ENCODE measurements around the gene SLC7A11. TPM values are rescaled to one million over a fixed set of nuclear protein-coding genes. Genes with fewer than 3 reads are reported as not detected.

The SLC7A11 gene
- total and polyA plus RNA-seq, 10 of the 15 experiments (the other 5 are each of a cell fraction or from before 2014, with no cell fraction given): 1.6 to 9.8 (median 3.5) TPM

DNA sequence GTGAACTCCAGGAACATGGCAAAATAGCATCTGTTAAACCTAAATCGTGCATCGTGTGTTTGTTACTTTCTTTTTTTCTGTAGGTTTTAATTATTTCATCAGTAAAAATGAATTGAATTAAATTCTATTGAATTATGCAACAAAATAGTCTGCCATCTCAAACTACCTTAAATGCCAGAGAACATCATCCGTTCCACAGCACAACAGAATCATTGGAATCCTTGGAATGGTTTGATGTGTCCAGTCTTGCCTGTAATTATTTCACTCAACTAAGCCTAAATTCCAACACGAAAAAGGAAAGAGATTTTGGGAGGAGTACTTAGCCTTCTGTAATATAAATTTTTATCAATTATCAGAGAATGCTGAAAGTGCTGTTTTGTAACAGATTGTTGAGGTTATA is 17.1 kb upstream of the SLC7A11 start:
- Histone ChIP-seq H3K9ac (ENCODE audit: control insufficient read depth, insufficient read depth, low read length) (no peak overlapping the region), H3K79me2 (ENCODE audit: control insufficient read depth, insufficient read depth, low read length) (no peaks in the 10 kb centered on the region), H3K9me3 (replicated peaks; ENCODE audit: control insufficient read depth, insufficient read depth, low read length) (no peaks in the 10 kb centered on the region; the same call in 2 of the 3 replicates), H4K20me1 (ENCODE audit: control insufficient read depth, insufficient read depth) (no peaks in the 10 kb centered on the region), H3K4me2 (ENCODE audit: control insufficient read depth, insufficient read depth) (no peak overlapping the region), H3K36me3 (ENCODE audit: control insufficient read depth in 2 of 2, insufficient read depth in 2 of 2, low read length in 1 of 2) (no peaks in the 10 kb centered on the region), H3K27ac (ENCODE audit: control insufficient read depth, insufficient read depth) (no peak overlapping the region), H3K27me3 (replicated peaks in 1 of 2; ENCODE audit: control insufficient read depth in 2 of 2, insufficient read depth in 2 of 2, low read length in 1 of 2) (no peaks in the 10 kb centered on the region; a peak in 1 of 4 replicates), H3K4me3 (no peak overlapping the region), H2AFZ (ENCODE audit: control insufficient read depth, low read depth, low read length) (no peak overlapping the region), H3K4me1 (ENCODE audit: control insufficient read depth, insufficient read depth, low read length) (no peaks in the 10 kb centered on the region)
- FAIRE-seq (no peak), ATAC-seq (no peak), DNase-seq (ENCODE audit: low read depth, low spot score) (no peak)
- intact Hi-C loops (cut with micrococcal nuclease; ENCODE audit: unreplicated experiment): no loop called here
- BruUV-seq (replicated peaks): no TSS peak
- CTCF ChIA-PET: no interaction called here
- POLR2A ChIA-PET: no interaction called here
- WGBS (ENCODE audit: insufficient coverage, insufficient replicate concordance, low lambda C conversion rate, missing lambda C conversion rate): 24% methylated on average over 4 of the region's 4 CpGs
- RAD21 ChIA-PET (ENCODE audit: unreplicated experiment): no interaction called here
- SMC1A ChIA-PET (ENCODE audit: uncharacterized antibody, unreplicated experiment): no interaction called here
- TF ChIP-seq, protein P1, sequence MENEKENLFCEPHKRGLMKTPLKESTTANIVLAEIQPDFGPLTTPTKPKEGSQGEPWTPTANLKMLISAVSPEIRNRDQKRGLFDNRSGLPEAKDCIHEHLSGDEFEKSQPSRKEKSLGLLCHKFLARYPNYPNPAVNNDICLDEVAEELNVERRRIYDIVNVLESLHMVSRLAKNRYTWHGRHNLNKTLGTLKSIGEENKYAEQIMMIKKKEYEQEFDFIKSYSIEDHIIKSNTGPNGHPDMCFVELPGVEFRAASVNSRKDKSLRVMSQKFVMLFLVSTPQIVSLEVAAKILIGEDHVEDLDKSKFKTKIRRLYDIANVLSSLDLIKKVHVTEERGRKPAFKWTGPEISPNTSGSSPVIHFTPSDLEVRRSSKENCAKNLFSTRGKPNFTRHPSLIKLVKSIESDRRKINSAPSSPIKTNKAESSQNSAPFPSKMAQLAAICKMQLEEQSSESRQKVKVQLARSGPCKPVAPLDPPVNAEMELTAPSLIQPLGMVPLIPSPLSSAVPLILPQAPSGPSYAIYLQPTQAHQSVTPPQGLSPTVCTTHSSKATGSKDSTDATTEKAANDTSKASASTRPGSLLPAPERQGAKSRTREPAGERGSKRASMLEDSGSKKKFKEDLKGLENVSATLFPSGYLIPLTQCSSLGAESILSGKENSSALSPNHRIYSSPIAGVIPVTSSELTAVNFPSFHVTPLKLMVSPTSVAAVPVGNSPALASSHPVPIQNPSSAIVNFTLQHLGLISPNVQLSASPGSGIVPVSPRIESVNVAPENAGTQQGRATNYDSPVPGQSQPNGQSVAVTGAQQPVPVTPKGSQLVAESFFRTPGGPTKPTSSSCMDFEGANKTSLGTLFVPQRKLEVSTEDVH (IDR thresholded peaks at IDR 0.05; ENCODE audit: low read depth, partially characterized antibody): no peak
- TF ChIP-seq WRNIP1 (IDR thresholded peaks at IDR 0.05; ENCODE audit: borderline replicate concordance, low read depth, low read length): no peak
- in situ Hi-C loops (cut with MboI): no loop called here

DNA sequence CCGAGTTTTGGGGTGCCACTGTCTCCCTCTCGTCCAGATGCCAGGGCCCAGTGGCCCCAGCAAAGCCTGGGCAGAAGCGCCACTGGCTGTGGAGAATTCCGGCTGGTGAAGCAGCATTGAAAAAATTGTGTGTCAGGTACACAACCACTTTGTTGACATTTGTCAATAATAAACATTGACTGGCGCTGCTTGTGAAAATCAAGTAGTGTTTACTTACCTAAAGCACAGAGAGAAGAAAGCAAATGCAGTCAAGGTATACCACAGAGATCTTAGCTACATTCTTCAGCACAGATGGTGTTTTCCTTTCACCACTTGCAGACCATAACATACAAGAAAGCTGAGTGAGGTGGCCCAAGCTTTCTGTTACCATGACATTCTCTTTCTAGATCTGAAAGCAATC is 14.5 kb upstream of the SLC7A11 start:
- ChIA-PET POLR2A (interaction anchor here (1.1 to 1.4 kb wide), 2 partner anchors 12 to 38 kb away, joined by 3 to 4 read pairs; no protein-coding TSS in a partner anchor), RAD21 (ENCODE audit: unreplicated experiment) (interaction anchor here (1.8 kb wide), 1 partner anchor 14 kb away, joined by 9 read pairs; the partner anchor contains the start of gene SLC7A11), SMC1A (ENCODE audit: uncharacterized antibody, unreplicated experiment) (interaction anchor here (0.5 to 1.3 kb wide), 5 partner anchors 19 to 173 kb away, joined by 3 to 4 read pairs (median 3); no protein-coding TSS in a partner anchor), CTCF (interaction anchor here (0.5 to 2.3 kb wide), 3 partner anchors 12 to 165 kb away, joined by 3 to 9 read pairs (median 3); no protein-coding TSS in a partner anchor)
- no peaks in the 10 kb centered on the region; a peak in 1 of 4 replicates for H3K27me3 ChIP-seq (replicated peaks in 1 of 2; ENCODE audit: control insufficient read depth in 2 of 2, insufficient read depth in 2 of 2, low read length in 1 of 2)
- no peaks in the 10 kb centered on the region; the same call in 2 of the 3 replicates for H3K9me3 ChIP-seq (replicated peaks; ENCODE audit: control insufficient read depth, insufficient read depth, low read length)
- H3K36me3 ChIP-seq (ENCODE audit: control insufficient read depth in 2 of 2, insufficient read depth in 2 of 2, low read length in 1 of 2): no peaks in the 10 kb centered on the region
- 54% methylated on average over 5 of the region's 5 CpGs for WGBS (ENCODE audit: insufficient coverage, insufficient replicate concordance, low lambda C conversion rate, missing lambda C conversion rate)
- H2AFZ ChIP-seq (ENCODE audit: control insufficient read depth, low read depth, low read length): no peak overlapping the region
- no peak overlapping the region for H3K4me3 ChIP-seq
- in situ Hi-C loops (cut with MboI) (no loop called here), intact Hi-C loops (cut with micrococcal nuclease; ENCODE audit: unreplicated experiment) (no loop called here)
- BruUV-seq (replicated peaks): no TSS peak
- no peaks in the 10 kb centered on the region for H3K79me2 ChIP-seq (ENCODE audit: control insufficient read depth, insufficient read depth, low read length)
- H4K20me1 ChIP-seq (ENCODE audit: control insufficient read depth, insufficient read depth): no peaks in the 10 kb centered on the region
- no peak overlapping the region for H3K9ac ChIP-seq (ENCODE audit: control insufficient read depth, insufficient read depth, low read length)
- H3K4me2 ChIP-seq (ENCODE audit: control insufficient read depth, insufficient read depth): no peak overlapping the region
- H3K27ac ChIP-seq (ENCODE audit: control insufficient read depth, insufficient read depth): no peak overlapping the region
- FAIRE-seq (no peak), ATAC-seq (peak; percentile 40; the same call in 2 of the 3 replicates), DNase-seq (ENCODE audit: low read depth, low spot score) (no peak)
- H3K4me1 ChIP-seq (ENCODE audit: control insufficient read depth, insufficient read depth, low read length): no peaks in the 10 kb centered on the region
- TF ChIP-seq ZNF384 (IDR thresholded peaks at IDR 0.05; ENCODE audit: borderline replicate concordance, low read depth, low read length) (no peak), TAF1 (IDR thresholded peaks at IDR 0.05; ENCODE audit: borderline replicate concordance, low read depth, low read length) (no peak), HCFC1 (IDR thresholded peaks at IDR 0.05; ENCODE audit: low read length) (no peak), IRF4 (IDR thresholded peaks at IDR 0.05; ENCODE audit: low read depth, low read length) (no peak), MTA3 (IDR thresholded peaks at IDR 0.05; ENCODE audit: borderline replicate concordance, low read length) (no peak)
- TF ChIP-seq, protein P2, sequence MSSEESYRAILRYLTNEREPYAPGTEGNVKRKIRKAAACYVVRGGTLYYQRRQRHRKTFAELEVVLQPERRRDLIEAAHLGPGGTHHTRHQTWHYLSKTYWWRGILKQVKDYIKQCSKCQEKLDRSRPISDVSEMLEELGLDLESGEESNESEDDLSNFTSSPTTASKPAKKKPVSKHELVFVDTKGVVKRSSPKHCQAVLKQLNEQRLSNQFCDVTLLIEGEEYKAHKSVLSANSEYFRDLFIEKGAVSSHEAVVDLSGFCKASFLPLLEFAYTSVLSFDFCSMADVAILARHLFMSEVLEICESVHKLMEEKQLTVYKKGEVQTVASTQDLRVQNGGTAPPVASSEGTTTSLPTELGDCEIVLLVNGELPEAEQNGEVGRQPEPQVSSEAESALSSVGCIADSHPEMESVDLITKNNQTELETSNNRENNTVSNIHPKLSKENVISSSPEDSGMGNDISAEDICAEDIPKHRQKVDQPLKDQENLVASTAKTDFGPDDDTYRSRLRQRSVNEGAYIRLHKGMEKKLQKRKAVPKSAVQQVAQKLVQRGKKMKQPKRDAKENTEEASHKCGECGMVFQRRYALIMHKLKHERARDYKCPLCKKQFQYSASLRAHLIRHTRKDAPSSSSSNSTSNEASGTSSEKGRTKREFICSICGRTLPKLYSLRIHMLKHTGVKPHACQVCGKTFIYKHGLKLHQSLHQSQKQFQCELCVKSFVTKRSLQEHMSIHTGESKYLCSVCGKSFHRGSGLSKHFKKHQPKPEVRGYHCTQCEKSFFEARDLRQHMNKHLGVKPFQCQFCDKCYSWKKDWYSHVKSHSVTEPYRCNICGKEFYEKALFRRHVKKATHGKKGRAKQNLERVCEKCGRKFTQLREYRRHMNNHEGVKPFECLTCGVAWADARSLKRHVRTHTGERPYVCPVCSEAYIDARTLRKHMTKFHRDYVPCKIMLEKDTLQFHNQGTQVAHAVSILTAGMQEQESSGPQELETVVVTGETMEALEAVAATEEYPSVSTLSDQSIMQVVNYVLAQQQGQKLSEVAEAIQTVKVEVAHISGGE (CRISPR knock-in tag; IDR thresholded peaks at IDR 0.05): no peak
- TF ChIP-seq, protein P3, sequence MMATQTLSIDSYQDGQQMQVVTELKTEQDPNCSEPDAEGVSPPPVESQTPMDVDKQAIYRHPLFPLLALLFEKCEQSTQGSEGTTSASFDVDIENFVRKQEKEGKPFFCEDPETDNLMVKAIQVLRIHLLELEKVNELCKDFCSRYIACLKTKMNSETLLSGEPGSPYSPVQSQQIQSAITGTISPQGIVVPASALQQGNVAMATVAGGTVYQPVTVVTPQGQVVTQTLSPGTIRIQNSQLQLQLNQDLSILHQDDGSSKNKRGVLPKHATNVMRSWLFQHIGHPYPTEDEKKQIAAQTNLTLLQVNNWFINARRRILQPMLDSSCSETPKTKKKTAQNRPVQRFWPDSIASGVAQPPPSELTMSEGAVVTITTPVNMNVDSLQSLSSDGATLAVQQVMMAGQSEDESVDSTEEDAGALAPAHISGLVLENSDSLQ (IDR thresholded peaks at IDR 0.05): no peak
